Keratinocyte (primary cell): ENCODE measurements around the gene SPTAN1. TPM values are rescaled to one million over a fixed set of nuclear protein-coding genes. Genes with fewer than 3 reads are reported as not detected.

Source experiments
- DNase-seq: peaks from one replicate; pipeline ENCODE4 v3.0.0-alpha.2; 2011; ENCODE audit warnings: low read depth, missing footprints, low spot score
- FAIRE-seq: peaks from 2 replicates; lab custom pipeline; 2011; peaks lifted over from hg19 to GRCh38; lab: Jason Lieb, UNC
- H2AFZ ChIP-seq: 2 replicates; pipeline ENCODE4 v1.6.0; 2012; ENCODE audit warnings: low read length, control low read depth, inconsistent platforms; ENCODE audit not compliant: control insufficient read depth
- H3K27ac ChIP-seq: 2 replicates; pipeline ENCODE4 v1.5.1; 2011; ENCODE audit warnings: low read length; ENCODE audit not compliant: control insufficient read depth, insufficient read depth
- H3K27me3 ChIP-seq: 3 replicates; pipeline ENCODE4 v1.6.0; 2011; ENCODE audit warnings: low read length; ENCODE audit not compliant: control insufficient read depth, insufficient read depth; ENCODE audit errors: extremely low read depth
- H3K36me3 ChIP-seq, 2 experiments: 2 replicates in 1 of 2; 3 replicates in 1 of 2; pipeline ENCODE4 v1.5.1; 2011; ENCODE audit warnings: low read length in 2 of 2, mild to moderate bottlenecking in 1 of 2; ENCODE audit not compliant: control insufficient read depth in 2 of 2, insufficient read depth in 2 of 2; ENCODE audit errors: extremely low read depth in 1 of 2
- H3K4me1 ChIP-seq: 3 replicates; pipeline ENCODE4 v1.5.1; 2011; ENCODE audit warnings: low read length; ENCODE audit not compliant: control insufficient read depth, insufficient read depth; ENCODE audit errors: extremely low read depth
- H3K4me2 ChIP-seq: 3 replicates; pipeline ENCODE4 v1.6.0; 2011; ENCODE audit warnings: low read depth, low read length; ENCODE audit not compliant: control insufficient read depth, insufficient read depth; ENCODE audit errors: extremely low read depth
- H3K4me3 ChIP-seq, 3 experiments: fragments of 200-600 bp in 1 of 3; sonication (generic) in 1 of 3; 2 replicates in 2 of 3; 3 replicates in 1 of 3; pipeline ENCODE4 v1.5.1; 2011 to 2016; ENCODE audit warnings: low read length in 3 of 3, mild to moderate bottlenecking in 3 of 3, control low read depth in 2 of 3, inconsistent platforms in 1 of 3, low read depth in 1 of 3, mixed read lengths in 1 of 3, mixed run types in 1 of 3, moderate library complexity in 1 of 3; ENCODE audit not compliant: control insufficient read depth in 2 of 3, insufficient read depth in 2 of 3; ENCODE audit errors: extremely low read depth in 1 of 3
- H3K79me2 ChIP-seq: 2 replicates; pipeline ENCODE4 v1.6.0; 2012; ENCODE audit warnings: low read length; ENCODE audit not compliant: control insufficient read depth, insufficient read depth
- H3K9ac ChIP-seq: 3 replicates; pipeline ENCODE4 v1.6.0; 2011; ENCODE audit warnings: low read length; ENCODE audit not compliant: control insufficient read depth, insufficient read depth; ENCODE audit errors: extremely low read depth
- H3K9me1 ChIP-seq: 3 replicates; pipeline ENCODE4 v1.6.0; 2011; ENCODE audit warnings: low read length; ENCODE audit not compliant: control insufficient read depth, insufficient read depth; ENCODE audit errors: extremely low read depth
- H3K9me3 ChIP-seq: 2 replicates; pipeline ENCODE4 v1.5.1; 2012; ENCODE audit warnings: low read depth, low read length; ENCODE audit not compliant: control insufficient read depth
- H4K20me1 ChIP-seq: 3 replicates; pipeline ENCODE4 v1.6.0; 2011; ENCODE audit warnings: low read length; ENCODE audit not compliant: control insufficient read depth, insufficient read depth; ENCODE audit errors: extremely low read depth
- CTCF ChIP-seq, 3 experiments: IDR thresholded peaks in 1 of 3; conservative IDR thresholded peaks in 1 of 3; optimal IDR thresholded peaks in 1 of 3; 2 replicates in 2 of 3; 3 replicates in 1 of 3; pipeline versions ENCODE3 to v1.5.1; 2011; ENCODE audit warnings: low read length in 3 of 3, mild to moderate bottlenecking in 3 of 3, moderate library complexity in 2 of 3, control low read depth in 1 of 3, inconsistent platforms in 1 of 3; ENCODE audit not compliant: insufficient read depth in 2 of 3; ENCODE audit errors: extremely low read depth in 1 of 3
- EZH2 ChIP-seq: IDR thresholded peaks from one replicate; pipeline ENCODE4 v1.6.1; 2012; ENCODE audit warnings: inconsistent platforms, mild to moderate bottlenecking, low read length, moderate library complexity
- dilution Hi-C: fragments of 300-500 bp; cut with MboI; formaldehyde crosslinking; loops from one replicate; pipeline ENCODE4 v1.7.0; 2020; ENCODE audit warnings: low sequenced_read_pairs; ENCODE audit not compliant: extremely low pct_ligation_motif_present
- polyA plus RNA-seq, 5 experiments: library from polyadenylated mRNA; depleted of rRNA in 3 of 5; stranded (reverse) in 3 of 5; stranded (forward) in 1 of 5; unstranded in 1 of 5; fragments of >200 nt; gene quantifications; 1 replicate in 1 of 5; 2 replicates in 3 of 5; 3 replicates in 1 of 5; pipeline versions ENCODE4 v1.2.1 to v1.2.3, GENCODE V29; 2011 to 2012; ENCODE audit warnings: missing spikeins in 2 of 5, low read depth in 1 of 5, low replicate concordance in 1 of 5

SPTAN1 gene
- polyA plus RNA-seq, 1 donor (not counting 4 experiments of a cell fraction or from before 2014, with no cell fraction given), result 98.7 TPM

GRCh38 chr9:128521956-128522355 lies 30.4 kb upstream of the SPTAN1 start:
- Histone ChIP-seq H3K36me3 (peaks cover 10 to 22% of the 10 kb centered on the region in 2 experiments), H3K27ac (no peak overlapping the region), H2AFZ (no peak overlapping the region), H3K4me3 (no peak overlapping the region), H3K27me3 (no peaks in the 10 kb centered on the region), H4K20me1 (no peaks in the 10 kb centered on the region), H3K4me1 (peaks cover 4% of the 10 kb centered on the region), H3K9me1 (no peaks in the 10 kb centered on the region), H3K79me2 (no peaks in the 10 kb centered on the region), H3K9me3 (no peaks in the 10 kb centered on the region), H3K4me2 (no peak overlapping the region), H3K9ac (no peak overlapping the region)
- dilution Hi-C loops, result no loop called here
- DNase-seq (no peak), FAIRE-seq (no peak)
- TF ChIP-seq EZH2 (no peak), CTCF (optimal IDR thresholded peaks at IDR 0.05 in 1 of 3, IDR thresholded peaks at IDR 0.05 in 1 of 3, conservative IDR thresholded peaks at IDR 0.05 in 1 of 3; ENCODE audit: extremely low read depth in 1 of 3, insufficient read depth in 2 of 3, low read length in 3 of 3) (no peak)

GRCh38 chr9:128523199-128523925 lies 29.0 kb upstream of the SPTAN1 start:
- no peaks in the 10 kb centered on the region for H4K20me1 ChIP-seq
- no peaks in the 10 kb centered on the region for H3K9me3 ChIP-seq
- peaks cover 12 to 26% of the 10 kb centered on the region in 2 experiments for H3K36me3 ChIP-seq
- H2AFZ ChIP-seq, result no peak overlapping the region
- H3K4me1 ChIP-seq, result peaks cover 4% of the 10 kb centered on the region
- H3K9ac ChIP-seq, result no peak overlapping the region
- H3K27me3 ChIP-seq, result no peaks in the 10 kb centered on the region
- DNase-seq, result no peak
- H3K4me3 ChIP-seq, result no peak overlapping the region
- no peak for FAIRE-seq
- no peaks in the 10 kb centered on the region for H3K9me1 ChIP-seq
- dilution Hi-C loops, result no loop called here
- H3K79me2 ChIP-seq, result no peaks in the 10 kb centered on the region
- H3K27ac ChIP-seq, result no peak overlapping the region
- no peak overlapping the region for H3K4me2 ChIP-seq
- no peak for TF ChIP-seq CTCF (optimal IDR thresholded peaks at IDR 0.05 in 1 of 3, IDR thresholded peaks at IDR 0.05 in 1 of 3, conservative IDR thresholded peaks at IDR 0.05 in 1 of 3; ENCODE audit: extremely low read depth in 1 of 3, insufficient read depth in 2 of 3, low read length in 3 of 3)
- no peak for TF ChIP-seq EZH2
